ENCODE results near the gene ABLIM3. TPM values are rescaled to one million over a fixed set of nuclear protein-coding genes. Genes with fewer than 3 reads are reported as not detected.

ABLIM3 gene
- total and polyA plus RNA-seq, 10 of the 15 experiments (the other 5 are each of a cell fraction or from before 2014, with no cell fraction given), result 0.03 TPM; not detected in 9

DNA sequence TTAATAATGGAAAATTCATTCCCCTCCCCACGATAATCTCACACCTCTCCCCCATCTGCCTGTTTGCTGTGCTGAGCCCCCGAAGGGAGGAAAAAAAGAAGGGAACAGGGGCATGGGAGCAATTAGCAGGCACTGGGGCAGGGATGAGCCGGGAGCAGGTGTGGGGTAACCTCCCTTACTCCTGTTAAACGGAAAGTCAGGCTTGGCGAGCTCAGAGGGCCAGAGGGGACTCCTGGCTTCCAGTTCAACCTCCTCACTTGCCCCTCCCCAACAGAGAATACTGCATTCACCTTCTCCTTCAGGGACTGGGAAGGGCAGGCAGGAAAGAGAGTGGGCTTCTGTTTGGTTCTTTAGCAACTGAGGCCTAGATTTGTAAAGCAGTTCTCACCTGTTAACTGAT, 131.9 kb downstream of the ABLIM3 start:
- Histone ChIP-seq H3K79me2 (ENCODE audit: control insufficient read depth, insufficient read depth, low read length) (no peaks in the 10 kb centered on the region), H4K20me1 (ENCODE audit: control insufficient read depth, insufficient read depth) (no peaks in the 10 kb centered on the region), H3K9ac (ENCODE audit: control insufficient read depth, insufficient read depth, low read length) (no peak overlapping the region), H3K4me3 (no peak overlapping the region), H3K9me3 (replicated peaks; ENCODE audit: control insufficient read depth, insufficient read depth, low read length) (peaks cover 3% of the 10 kb centered on the region; the same call in 2 of the 3 replicates), H3K4me2 (ENCODE audit: control insufficient read depth, insufficient read depth) (no peak overlapping the region), H3K4me1 (ENCODE audit: control insufficient read depth, insufficient read depth, low read length) (no peaks in the 10 kb centered on the region), H3K36me3 (ENCODE audit: control insufficient read depth in 2 of 2, insufficient read depth in 2 of 2, low read length in 1 of 2) (no peaks in the 10 kb centered on the region), H3K27me3 (replicated peaks in 1 of 2; ENCODE audit: control insufficient read depth in 2 of 2, insufficient read depth in 2 of 2, low read length in 1 of 2) (peaks cover 12 to 13% of the 10 kb centered on the region in 2 experiments), H3K27ac (ENCODE audit: control insufficient read depth, insufficient read depth) (no peak overlapping the region), H2AFZ (ENCODE audit: control insufficient read depth, low read depth, low read length) (no peak overlapping the region)
- DNase-seq (ENCODE audit: low read depth, low spot score), result no peak
- intact Hi-C loops (cut with micrococcal nuclease; ENCODE audit: unreplicated experiment) (no loop called here), in situ Hi-C loops (cut with MboI) (no loop called here)
- no peak for ATAC-seq
- TF ChIP-seq, protein P1, sequence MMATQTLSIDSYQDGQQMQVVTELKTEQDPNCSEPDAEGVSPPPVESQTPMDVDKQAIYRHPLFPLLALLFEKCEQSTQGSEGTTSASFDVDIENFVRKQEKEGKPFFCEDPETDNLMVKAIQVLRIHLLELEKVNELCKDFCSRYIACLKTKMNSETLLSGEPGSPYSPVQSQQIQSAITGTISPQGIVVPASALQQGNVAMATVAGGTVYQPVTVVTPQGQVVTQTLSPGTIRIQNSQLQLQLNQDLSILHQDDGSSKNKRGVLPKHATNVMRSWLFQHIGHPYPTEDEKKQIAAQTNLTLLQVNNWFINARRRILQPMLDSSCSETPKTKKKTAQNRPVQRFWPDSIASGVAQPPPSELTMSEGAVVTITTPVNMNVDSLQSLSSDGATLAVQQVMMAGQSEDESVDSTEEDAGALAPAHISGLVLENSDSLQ (IDR thresholded peaks at IDR 0.05), result no peak
- TF ChIP-seq, protein P2, sequence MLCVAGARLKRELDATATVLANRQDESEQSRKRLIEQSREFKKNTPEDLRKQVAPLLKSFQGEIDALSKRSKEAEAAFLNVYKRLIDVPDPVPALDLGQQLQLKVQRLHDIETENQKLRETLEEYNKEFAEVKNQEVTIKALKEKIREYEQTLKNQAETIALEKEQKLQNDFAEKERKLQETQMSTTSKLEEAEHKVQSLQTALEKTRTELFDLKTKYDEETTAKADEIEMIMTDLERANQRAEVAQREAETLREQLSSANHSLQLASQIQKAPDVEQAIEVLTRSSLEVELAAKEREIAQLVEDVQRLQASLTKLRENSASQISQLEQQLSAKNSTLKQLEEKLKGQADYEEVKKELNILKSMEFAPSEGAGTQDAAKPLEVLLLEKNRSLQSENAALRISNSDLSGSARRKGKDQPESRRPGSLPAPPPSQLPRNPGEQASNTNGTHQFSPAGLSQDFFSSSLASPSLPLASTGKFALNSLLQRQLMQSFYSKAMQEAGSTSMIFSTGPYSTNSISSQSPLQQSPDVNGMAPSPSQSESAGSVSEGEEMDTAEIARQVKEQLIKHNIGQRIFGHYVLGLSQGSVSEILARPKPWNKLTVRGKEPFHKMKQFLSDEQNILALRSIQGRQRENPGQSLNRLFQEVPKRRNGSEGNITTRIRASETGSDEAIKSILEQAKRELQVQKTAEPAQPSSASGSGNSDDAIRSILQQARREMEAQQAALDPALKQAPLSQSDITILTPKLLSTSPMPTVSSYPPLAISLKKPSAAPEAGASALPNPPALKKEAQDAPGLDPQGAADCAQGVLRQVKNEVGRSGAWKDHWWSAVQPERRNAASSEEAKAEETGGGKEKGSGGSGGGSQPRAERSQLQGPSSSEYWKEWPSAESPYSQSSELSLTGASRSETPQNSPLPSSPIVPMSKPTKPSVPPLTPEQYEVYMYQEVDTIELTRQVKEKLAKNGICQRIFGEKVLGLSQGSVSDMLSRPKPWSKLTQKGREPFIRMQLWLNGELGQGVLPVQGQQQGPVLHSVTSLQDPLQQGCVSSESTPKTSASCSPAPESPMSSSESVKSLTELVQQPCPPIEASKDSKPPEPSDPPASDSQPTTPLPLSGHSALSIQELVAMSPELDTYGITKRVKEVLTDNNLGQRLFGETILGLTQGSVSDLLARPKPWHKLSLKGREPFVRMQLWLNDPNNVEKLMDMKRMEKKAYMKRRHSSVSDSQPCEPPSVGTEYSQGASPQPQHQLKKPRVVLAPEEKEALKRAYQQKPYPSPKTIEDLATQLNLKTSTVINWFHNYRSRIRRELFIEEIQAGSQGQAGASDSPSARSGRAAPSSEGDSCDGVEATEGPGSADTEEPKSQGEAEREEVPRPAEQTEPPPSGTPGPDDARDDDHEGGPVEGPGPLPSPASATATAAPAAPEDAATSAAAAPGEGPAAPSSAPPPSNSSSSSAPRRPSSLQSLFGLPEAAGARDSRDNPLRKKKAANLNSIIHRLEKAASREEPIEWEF (IDR thresholded peaks at IDR 0.05; ENCODE audit: insufficient replicate concordance, low read depth, low read length), result no peak
- TF ChIP-seq ASH2L (IDR thresholded peaks at IDR 0.05; ENCODE audit: borderline replicate concordance, low read depth) (no peak), RFX5 (IDR thresholded peaks at IDR 0.05; ENCODE audit: low read depth, low read length) (no peak), KLF5 (IDR thresholded peaks at IDR 0.05; ENCODE audit: partially characterized antibody) (no peak), BACH1 (IDR thresholded peaks at IDR 0.05; ENCODE audit: borderline replicate concordance) (no peak), SRF (IDR thresholded peaks at IDR 0.05; ENCODE audit: low read depth in 2 of 2, low read length in 2 of 2) (no peak), EGR1 (IDR thresholded peaks at IDR 0.05; ENCODE audit: borderline replicate concordance in 1 of 2, low read depth in 2 of 2, low read length in 2 of 2) (no peak), PAX5 (IDR thresholded peaks at IDR 0.05; ENCODE audit: borderline replicate concordance, low read depth, low read length) (no peak), CBX5 (IDR thresholded peaks at IDR 0.05; ENCODE audit: low read depth) (no peak), SIX5 (IDR thresholded peaks at IDR 0.05; ENCODE audit: low read depth, low read length, severe bottlenecking) (no peak), STAT1 (conservative IDR thresholded peaks at IDR 0.05) (no peak), PML (IDR thresholded peaks at IDR 0.05; ENCODE audit: low read length) (no peak)
- ChIA-PET POLR2A (no interaction called here), RAD21 (ENCODE audit: unreplicated experiment) (no interaction called here), SMC1A (ENCODE audit: uncharacterized antibody, unreplicated experiment) (no interaction called here), CTCF (no interaction called here)
- BruUV-seq (replicated peaks), result no TSS peak
- 43% methylated on average over 5 of the region's 5 CpGs for WGBS (ENCODE audit: insufficient coverage, insufficient replicate concordance, low lambda C conversion rate, missing lambda C conversion rate)
- no peak for FAIRE-seq
